SU-DHL-6 (cell line): ENCODE measurements around the gene CHGA.

Experiments
- H2AFZ ChIP-seq: fragments of 200-600 bp; sonication (generic); 2 replicates; pipeline ENCODE4 v1.6.1; 2014; ENCODE audit warnings: low read depth, mild to moderate bottlenecking, moderate library complexity, mixed read lengths, antibody characterized with exemption, low read length; ENCODE audit not compliant: severe bottlenecking
- H3F3A ChIP-seq: fragments of 200-600 bp; shearing (Covaris generic); 2 replicates; pipeline ENCODE4 v1.6.0; 2016; ENCODE audit warnings: antibody characterized with exemption, mild to moderate bottlenecking; ENCODE audit not compliant: insufficient read depth
- H3K27ac ChIP-seq: fragments of 200-600 bp; sonication (generic); 2 replicates; pipeline ENCODE4 v1.5.1; 2016; ENCODE audit warnings: low read depth, mild to moderate bottlenecking, low read length, moderate library complexity, mixed read lengths
- H3K27me3 ChIP-seq: fragments of 200-600 bp; sonication (generic), shearing (Covaris generic); 2 replicates; pipeline ENCODE4 v1.6.0; 2014; ENCODE audit warnings: mild to moderate bottlenecking, low read length
- H3K36me3 ChIP-seq: fragments of 200-600 bp; sonication (generic); 2 replicates; pipeline ENCODE4 v1.6.1; 2014; ENCODE audit warnings: mild to moderate bottlenecking, low read length, mixed read lengths
- H3K4me2 ChIP-seq: fragments of 300-600, 200-600 bp; shearing (Covaris generic), sonication (generic); 2 replicates; pipeline ENCODE4 v1.6.0; 2014; ENCODE audit warnings: low read length, low read depth, mild to moderate bottlenecking; ENCODE audit not compliant: poor library complexity, severe bottlenecking
- H3K4me3 ChIP-seq: fragments of 200-600 bp; sonication (generic); 2 replicates; pipeline ENCODE4 v1.5.1; 2014; ENCODE audit warnings: antibody characterized with exemption, low read length, mild to moderate bottlenecking, mixed read lengths; ENCODE audit not compliant: insufficient read depth, poor library complexity, severe bottlenecking
- H3K79me2 ChIP-seq: fragments of 200-600 bp; sonication (generic); 2 replicates; pipeline ENCODE4 v1.6.1; 2014; ENCODE audit warnings: mild to moderate bottlenecking, low read length, moderate library complexity; ENCODE audit not compliant: insufficient read depth
- H3K9ac ChIP-seq: fragments of 200-600 bp; sonication (generic); 2 replicates; pipeline ENCODE4 v1.7.0; 2014; ENCODE audit warnings: mild to moderate bottlenecking, low read length
- H3K9me2 ChIP-seq: fragments of 200-600 bp; sonication (generic); replicated peaks from 2 replicates; pipeline ENCODE4 v1.6.1; 2014; ENCODE audit warnings: low read length; ENCODE audit not compliant: insufficient read depth
- H3K9me3 ChIP-seq: fragments of 200-600 bp; sonication (generic); 2 replicates; pipeline ENCODE4 v1.6.1; 2014; ENCODE audit warnings: low read length, mixed read lengths; ENCODE audit not compliant: insufficient read depth
- H4K20me1 ChIP-seq: fragments of 200-600 bp; sonication (generic); 2 replicates; pipeline ENCODE4 v1.6.1; 2014; ENCODE audit warnings: low read depth, mild to moderate bottlenecking, antibody characterized with exemption, low read length, moderate library complexity, mixed read lengths
- EZH2phosphoT487 ChIP-seq: fragments of 200-600 bp; sonication (generic), shearing (Covaris generic); conservative IDR thresholded peaks from 2 replicates; pipeline ENCODE4 v1.6.1; 2018; ENCODE audit warnings: mild to moderate bottlenecking, antibody characterized with exemption, low read length, moderate library complexity, mixed read lengths
- TF ChIP-seq, protein P1 (sequence below): fragments of 200-600 bp; sonication (generic); IDR thresholded peaks from one replicate; pipeline ENCODE4 v1.5.1; 2017; ENCODE audit warnings: antibody characterized with exemption, mild to moderate bottlenecking, low read length, moderate library complexity; ENCODE audit not compliant: insufficient read depth, poor library complexity, severe bottlenecking

The CHGA gene

DNA sequence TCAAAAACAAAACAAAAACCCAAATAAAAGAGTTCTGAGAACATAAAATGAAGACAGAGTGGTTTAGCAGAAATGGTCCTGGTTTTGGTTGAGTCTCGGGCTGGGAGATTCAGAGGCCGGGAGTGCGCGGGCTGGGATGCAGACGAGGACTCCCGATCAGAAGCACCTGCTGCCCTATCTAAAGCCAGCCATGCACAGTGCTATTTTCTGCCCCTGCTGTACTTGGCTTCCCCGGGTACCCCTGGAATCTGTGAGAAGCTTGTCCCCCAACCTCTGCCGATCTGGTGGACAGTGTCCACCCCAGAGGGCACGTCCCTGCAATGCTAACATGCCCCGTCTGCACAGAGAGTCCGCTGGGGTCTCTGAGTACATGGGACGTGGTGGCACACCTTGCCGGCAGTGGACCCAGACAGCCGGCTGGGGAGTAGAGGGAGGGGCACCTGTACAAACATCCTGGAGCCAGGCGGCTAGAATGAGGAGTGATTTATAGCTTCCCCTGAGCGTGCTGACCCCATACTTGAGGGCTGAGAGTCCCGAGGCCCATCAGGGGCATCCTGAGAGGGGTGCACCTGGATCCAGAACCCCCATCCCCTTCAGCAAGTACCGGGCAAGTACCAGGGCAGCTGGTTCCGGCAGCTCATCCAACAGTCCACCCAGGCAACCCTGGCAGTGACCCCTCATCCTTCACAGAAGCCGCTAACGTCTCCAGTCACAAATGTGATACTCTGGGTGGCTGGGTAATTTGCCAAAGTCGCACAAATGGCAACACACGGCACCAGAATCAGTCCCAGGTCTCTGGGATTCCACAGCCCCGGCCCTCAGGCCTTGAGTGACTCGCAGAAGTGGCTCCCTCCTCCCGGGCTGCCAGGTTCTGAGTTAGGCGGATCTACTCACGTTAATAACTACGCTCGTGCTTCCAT is 37.1 kb downstream of the CHGA start:
- H3K36me3 ChIP-seq = no peaks in the 10 kb centered on the region
- H4K20me1 ChIP-seq = no peaks in the 10 kb centered on the region
- no peaks in the 10 kb centered on the region for H3K79me2 ChIP-seq
- H3K27ac ChIP-seq = no peak overlapping the region
- TF ChIP-seq EZH2phosphoT487 = no peak
- TF ChIP-seq, protein P1, sequence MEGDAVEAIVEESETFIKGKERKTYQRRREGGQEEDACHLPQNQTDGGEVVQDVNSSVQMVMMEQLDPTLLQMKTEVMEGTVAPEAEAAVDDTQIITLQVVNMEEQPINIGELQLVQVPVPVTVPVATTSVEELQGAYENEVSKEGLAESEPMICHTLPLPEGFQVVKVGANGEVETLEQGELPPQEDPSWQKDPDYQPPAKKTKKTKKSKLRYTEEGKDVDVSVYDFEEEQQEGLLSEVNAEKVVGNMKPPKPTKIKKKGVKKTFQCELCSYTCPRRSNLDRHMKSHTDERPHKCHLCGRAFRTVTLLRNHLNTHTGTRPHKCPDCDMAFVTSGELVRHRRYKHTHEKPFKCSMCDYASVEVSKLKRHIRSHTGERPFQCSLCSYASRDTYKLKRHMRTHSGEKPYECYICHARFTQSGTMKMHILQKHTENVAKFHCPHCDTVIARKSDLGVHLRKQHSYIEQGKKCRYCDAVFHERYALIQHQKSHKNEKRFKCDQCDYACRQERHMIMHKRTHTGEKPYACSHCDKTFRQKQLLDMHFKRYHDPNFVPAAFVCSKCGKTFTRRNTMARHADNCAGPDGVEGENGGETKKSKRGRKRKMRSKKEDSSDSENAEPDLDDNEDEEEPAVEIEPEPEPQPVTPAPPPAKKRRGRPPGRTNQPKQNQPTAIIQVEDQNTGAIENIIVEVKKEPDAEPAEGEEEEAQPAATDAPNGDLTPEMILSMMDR = no peak
- H2AFZ ChIP-seq = no peak overlapping the region
- no peaks in the 10 kb centered on the region for H3K9me3 ChIP-seq
- H3K9me2 ChIP-seq = no peaks in the 10 kb centered on the region
- no peak overlapping the region for H3K4me2 ChIP-seq
- H3F3A ChIP-seq = no peaks in the 10 kb centered on the region
- no peak overlapping the region for H3K9ac ChIP-seq
- no peaks in the 10 kb centered on the region for H3K27me3 ChIP-seq
- H3K4me3 ChIP-seq = no peak overlapping the region

DNA sequence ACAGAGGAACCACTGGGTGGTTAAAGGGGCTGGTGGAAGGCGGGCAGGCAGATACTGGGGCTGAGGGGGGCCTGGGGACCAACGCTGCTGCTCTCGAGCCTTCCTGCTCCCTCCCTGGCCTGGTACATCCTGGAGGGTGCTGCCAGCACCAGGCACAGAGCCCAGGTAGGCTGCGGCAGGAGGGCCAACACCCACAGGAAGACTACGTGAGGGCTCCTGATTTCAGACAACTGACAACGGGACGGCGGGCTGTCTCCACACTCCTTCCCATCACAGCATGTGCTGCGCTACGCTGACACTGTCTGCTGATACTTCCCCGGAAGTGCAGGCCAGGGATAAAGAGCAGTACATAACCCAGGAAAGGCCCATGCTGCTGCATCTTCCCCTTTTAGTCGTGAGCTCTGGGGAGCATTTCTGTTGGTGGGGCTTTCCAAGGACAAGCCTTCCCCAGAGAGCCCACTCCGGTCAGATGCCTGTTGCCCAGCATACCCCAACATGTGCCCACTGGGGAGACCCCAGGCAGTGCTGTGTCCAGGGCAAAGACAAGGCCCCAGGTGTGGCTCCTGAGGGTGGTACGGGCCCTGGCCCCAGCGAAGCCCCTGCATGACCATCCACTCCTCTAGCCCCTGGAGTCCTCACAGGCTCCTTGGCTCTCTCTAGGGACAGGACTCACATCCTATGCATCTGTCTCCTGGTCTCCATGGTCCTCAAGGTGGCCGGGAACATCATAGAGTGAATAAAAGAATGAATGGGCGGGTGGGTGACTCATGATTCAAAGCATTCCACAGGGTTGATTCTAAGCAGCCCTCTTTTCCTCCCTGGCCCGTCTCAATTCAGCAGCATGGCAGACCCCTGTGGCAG is 38.0 kb downstream of the CHGA start:
- H3K4me2 ChIP-seq = no peak overlapping the region
- no peak overlapping the region for H3K4me3 ChIP-seq
- H3K27me3 ChIP-seq = no peaks in the 10 kb centered on the region
- TF ChIP-seq, protein P1 = no peak
- TF ChIP-seq EZH2phosphoT487 = no peak
- H3F3A ChIP-seq = no peaks in the 10 kb centered on the region
- no peaks in the 10 kb centered on the region for H3K36me3 ChIP-seq
- no peaks in the 10 kb centered on the region for H3K9me3 ChIP-seq
- H4K20me1 ChIP-seq = no peaks in the 10 kb centered on the region
- no peaks in the 10 kb centered on the region for H3K9me2 ChIP-seq
- H3K9ac ChIP-seq = no peak overlapping the region
- H2AFZ ChIP-seq = no peak overlapping the region
- H3K79me2 ChIP-seq = no peaks in the 10 kb centered on the region
- no peak overlapping the region for H3K27ac ChIP-seq

DNA sequence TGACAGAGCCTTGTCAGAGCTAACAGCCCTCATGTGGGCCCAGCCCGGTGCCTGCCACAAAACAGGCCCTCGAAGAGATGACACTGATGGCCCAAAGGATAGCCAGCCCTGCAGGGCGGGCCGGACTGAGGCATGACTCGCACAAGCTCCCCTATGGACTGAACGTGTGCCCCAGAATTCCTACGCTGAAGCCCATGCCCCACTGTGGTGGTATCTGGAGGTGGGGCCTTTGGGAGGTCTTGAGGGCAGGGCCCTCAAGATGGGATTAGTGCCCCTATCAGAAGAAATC is 38.6 kb downstream of the CHGA start:
- H3K9ac ChIP-seq = no peak overlapping the region
- H3K79me2 ChIP-seq = no peaks in the 10 kb centered on the region
- no peaks in the 10 kb centered on the region for H3K27me3 ChIP-seq
- no peaks in the 10 kb centered on the region for H3K9me2 ChIP-seq
- no peaks in the 10 kb centered on the region for H3F3A ChIP-seq
- H3K4me2 ChIP-seq = no peak overlapping the region
- no peak overlapping the region for H2AFZ ChIP-seq
- no peak for TF ChIP-seq EZH2phosphoT487
- TF ChIP-seq, protein P1 = no peak
- no peak overlapping the region for H3K27ac ChIP-seq
- no peaks in the 10 kb centered on the region for H3K9me3 ChIP-seq
- no peaks in the 10 kb centered on the region for H3K36me3 ChIP-seq
- no peak overlapping the region for H3K4me3 ChIP-seq
- H4K20me1 ChIP-seq = no peaks in the 10 kb centered on the region
